ENCODE data around the gene VPS37B. TPM values are rescaled to one million over a fixed set of nuclear protein-coding genes. Genes with fewer than 3 reads are reported as not detected.

The VPS37B gene
- total RNA-seq, 6 experiments from 2014 or later: 26.4 to 33.1 (median 28.1) TPM

DNA sequence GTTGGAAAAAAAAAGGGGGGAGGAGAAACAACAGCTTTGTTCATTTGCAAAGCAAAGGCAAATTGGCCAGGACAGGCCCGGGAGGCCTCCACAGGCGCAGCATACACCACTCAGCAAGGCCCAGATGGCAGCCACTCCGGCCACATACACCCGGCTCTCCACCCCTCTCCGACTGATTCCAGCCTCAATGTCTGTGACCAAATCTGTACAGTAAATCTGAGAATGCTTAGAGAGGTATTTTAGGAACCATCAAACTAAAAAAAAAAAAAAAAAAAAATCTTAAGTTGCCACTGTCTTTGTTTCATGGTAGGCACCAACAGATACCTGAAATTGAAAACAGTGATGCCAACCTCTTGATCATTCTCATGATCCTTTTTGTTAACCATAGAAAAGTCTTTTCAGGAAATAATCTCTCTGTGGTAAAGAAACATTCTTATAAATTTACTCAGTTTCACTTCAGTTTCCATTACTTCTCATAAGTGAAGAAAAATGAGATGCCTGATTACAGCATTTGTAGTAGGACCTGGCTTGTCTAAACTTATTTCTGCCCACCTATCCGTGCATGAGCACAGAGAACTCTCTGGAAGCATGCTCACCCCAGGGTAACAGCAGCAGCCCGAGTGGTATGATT, 20.2 kb downstream of the VPS37B start:
- Mint-ChIP-seq H3K4me1 (ENCODE audit: low read depth) (peaks cover 75% of the 10 kb centered on the region), H3K36me3 (ENCODE audit: low read depth) (no peaks in the 10 kb centered on the region), H3K27me3 (ENCODE audit: insufficient read depth) (no peaks in the 10 kb centered on the region; the same call in 1 of the 2 replicates), H3K4me3 (no peak overlapping the region), H3K27ac (peak overlapping the region; percentile 79), H3K9me3 (no peaks in the 10 kb centered on the region)
- no peak for DNase-seq
- no peak for TF ChIP-seq CTCF (IDR thresholded peaks at IDR 0.05)

GRCh38 chr12:122874081-122874480, 21.8 kb downstream of the VPS37B start:
- no peak overlapping the region for H3K4me3 Mint-ChIP-seq
- H3K9me3 Mint-ChIP-seq: no peaks in the 10 kb centered on the region
- H3K36me3 Mint-ChIP-seq (ENCODE audit: low read depth): peaks cover 11% of the 10 kb centered on the region
- no peak for TF ChIP-seq CTCF (IDR thresholded peaks at IDR 0.05)
- no peaks in the 10 kb centered on the region; the same call in 1 of the 2 replicates for H3K27me3 Mint-ChIP-seq (ENCODE audit: insufficient read depth)
- DNase-seq: no peak
- peaks cover 67% of the 10 kb centered on the region for H3K4me1 Mint-ChIP-seq (ENCODE audit: low read depth)
- peak overlapping the region; percentile 16; the same call in 1 of the 2 replicates for H3K27ac Mint-ChIP-seq

DNA sequence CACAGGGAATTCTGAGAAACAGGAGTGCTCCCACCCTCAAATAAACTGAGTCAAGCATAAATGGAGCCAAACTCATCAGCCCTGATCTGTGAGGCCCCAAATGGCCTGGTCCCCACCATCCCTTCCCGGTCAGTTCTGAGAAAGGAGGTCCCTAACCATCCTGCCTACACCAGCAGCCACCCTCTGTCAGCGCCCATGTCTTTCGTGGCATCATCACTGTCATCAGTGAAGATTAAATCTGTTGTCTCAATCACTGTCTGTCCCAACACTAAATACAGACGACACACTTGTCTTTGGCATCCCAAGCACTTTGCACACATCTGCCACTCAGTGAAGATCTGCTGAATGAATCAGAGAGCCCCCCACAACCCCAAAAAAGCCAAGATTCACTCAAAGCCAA, 22.4 kb downstream of the VPS37B start:
- peak overlapping the region; percentile 97 for H3K27ac Mint-ChIP-seq
- DNase-seq: no peak
- H3K36me3 Mint-ChIP-seq (ENCODE audit: low read depth): peaks cover 16% of the 10 kb centered on the region
- no peak overlapping the region for H3K4me3 Mint-ChIP-seq
- H3K4me1 Mint-ChIP-seq (ENCODE audit: low read depth): peaks cover 71% of the 10 kb centered on the region
- no peaks in the 10 kb centered on the region for H3K9me3 Mint-ChIP-seq
- no peak for TF ChIP-seq CTCF (IDR thresholded peaks at IDR 0.05)
- no peaks in the 10 kb centered on the region; the same call in 1 of the 2 replicates for H3K27me3 Mint-ChIP-seq (ENCODE audit: insufficient read depth)

GRCh38 chr12:122872815-122873361, 23.0 kb downstream of the VPS37B start:
- no peak for TF ChIP-seq CTCF (IDR thresholded peaks at IDR 0.05)
- Mint-ChIP-seq H3K27ac (peak overlapping the region; percentile 97), H3K4me3 (peak overlapping the region; percentile 92; the same call in 1 of the 2 replicates), H3K9me3 (no peaks in the 10 kb centered on the region), H3K27me3 (ENCODE audit: insufficient read depth) (no peaks in the 10 kb centered on the region; the same call in 1 of the 2 replicates), H3K36me3 (ENCODE audit: low read depth) (peaks cover 18% of the 10 kb centered on the region), H3K4me1 (ENCODE audit: low read depth) (peaks cover 71% of the 10 kb centered on the region)
- DNase-seq: no peak

DNA sequence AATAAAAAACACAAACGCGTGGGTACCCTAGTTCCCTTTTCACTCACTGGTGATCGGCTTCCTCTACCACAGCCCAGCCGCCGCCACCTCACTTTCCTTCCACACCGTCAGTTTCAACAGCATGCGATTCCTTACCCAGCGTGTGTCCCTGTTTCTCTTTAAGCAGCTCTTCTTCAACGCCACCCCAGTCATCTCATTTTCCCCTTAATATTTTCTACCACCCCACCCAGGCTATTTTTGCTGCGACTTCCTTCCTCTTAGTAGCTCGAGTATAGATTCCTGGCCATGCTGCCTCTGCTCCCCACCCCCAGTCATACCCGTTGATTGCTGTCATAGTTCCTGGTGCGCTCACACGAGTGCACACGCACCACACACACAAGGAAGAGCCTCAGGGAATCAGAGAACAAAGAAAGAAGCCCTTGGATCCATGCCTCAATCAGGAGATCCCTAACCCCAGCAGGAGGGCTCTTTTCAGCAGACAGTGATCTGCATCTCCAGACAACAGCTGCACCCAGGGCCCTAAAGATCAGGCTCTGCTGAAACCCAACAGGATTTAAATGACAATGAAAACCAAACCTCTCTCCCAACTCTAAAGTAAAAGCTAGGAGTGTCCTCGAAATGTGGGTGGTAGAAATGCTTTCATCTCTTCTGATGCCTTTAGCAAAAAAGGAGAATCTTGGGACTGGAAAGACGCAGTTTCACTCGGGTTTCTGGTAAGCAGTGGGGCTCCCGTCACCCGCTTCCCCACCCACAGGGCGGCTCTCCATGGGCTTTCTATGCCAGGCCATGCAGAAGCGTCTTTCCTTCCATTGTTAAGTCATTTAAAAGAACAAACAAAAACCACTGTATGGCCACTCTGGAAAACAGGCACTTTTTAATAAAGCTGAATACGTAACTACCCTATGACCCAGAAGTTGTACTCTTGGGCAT, 23.8 kb downstream of the VPS37B start:
- H3K4me3 Mint-ChIP-seq: peak overlapping the region; percentile 92
- DNase-seq: peak; percentile 78
- H3K9me3 Mint-ChIP-seq: no peaks in the 10 kb centered on the region
- TF ChIP-seq CTCF (IDR thresholded peaks at IDR 0.05): no peak
- peaks cover 18% of the 10 kb centered on the region for H3K36me3 Mint-ChIP-seq (ENCODE audit: low read depth)
- H3K4me1 Mint-ChIP-seq (ENCODE audit: low read depth): peaks cover 64% of the 10 kb centered on the region
- no peaks in the 10 kb centered on the region for H3K27me3 Mint-ChIP-seq (ENCODE audit: insufficient read depth)
- H3K27ac Mint-ChIP-seq: peak overlapping the region; percentile 97
